ENCODE results near the gene AK1. TPM values are rescaled to one million over a fixed set of nuclear protein-coding genes. Genes with fewer than 3 reads are reported as not detected.

Gene AK1
- total and polyA plus RNA-seq, 9 of the 15 experiments (the other 6 are each of a cell fraction or from before 2014, with no cell fraction given) = 10.1 to 71.8 (median 39.0) TPM

GRCh38 chr9:127828262-127829031, 49.0 kb downstream of the AK1 start (continued):
- TF ChIP-seq ZNF407 (IDR thresholded peaks at IDR 0.05; ENCODE audit: low read depth) = no peak
- no peak for TF ChIP-seq ZNF780A (CRISPR knock-in tag; IDR thresholded peaks at IDR 0.05)
- 0 out of 2 replicates have a peak, but pooled peaks have one; percentile 42 for TF ChIP-seq KLF13 (tag; IDR thresholded peaks at IDR 0.05; ENCODE audit: borderline replicate concordance, low read depth)
- TF ChIP-seq ZBTB11 (CRISPR knock-in tag; IDR thresholded peaks at IDR 0.05) = 0 out of 6 replicates have a peak, but pooled peaks of 1 of the 3 experiments have one; percentile 46
- no peak for TF ChIP-seq FOXM1 (IDR thresholded peaks at IDR 0.05; ENCODE audit: low read depth)
- peak; percentile 44; the same call in 1 of the 2 replicates for TF ChIP-seq FOXM1 (CRISPR knock-in tag; IDR thresholded peaks at IDR 0.05; ENCODE audit: low read depth)
- TF ChIP-seq TRIM24 (IDR thresholded peaks at IDR 0.05) = peak in 1 of 2 experiments; percentile 25; a peak in 1 of 4 replicates
- peak; percentile 52 for TF ChIP-seq ZNF311 (CRISPR knock-in tag; IDR thresholded peaks at IDR 0.05)
- peak; percentile 67 for TF ChIP-seq CXXC5 (CRISPR knock-in tag; IDR thresholded peaks at IDR 0.05)
- TF ChIP-seq SMARCE1 (IDR thresholded peaks at IDR 0.05) = peak; percentile 67
- TF ChIP-seq GABPA (tag; conservative IDR thresholded peaks at IDR 0.05; ENCODE audit: low read depth) = peak; percentile 60
- 0 out of 2 replicates have a peak, but pooled peaks have one; percentile 28 for TF ChIP-seq NR1H2 (CRISPR knock-in tag; IDR thresholded peaks at IDR 0.05)
- TF ChIP-seq ASH1L (IDR thresholded peaks at IDR 0.05; ENCODE audit: borderline replicate concordance, low read depth, partially characterized antibody) = no peak
- TF ChIP-seq, protein P1, sequence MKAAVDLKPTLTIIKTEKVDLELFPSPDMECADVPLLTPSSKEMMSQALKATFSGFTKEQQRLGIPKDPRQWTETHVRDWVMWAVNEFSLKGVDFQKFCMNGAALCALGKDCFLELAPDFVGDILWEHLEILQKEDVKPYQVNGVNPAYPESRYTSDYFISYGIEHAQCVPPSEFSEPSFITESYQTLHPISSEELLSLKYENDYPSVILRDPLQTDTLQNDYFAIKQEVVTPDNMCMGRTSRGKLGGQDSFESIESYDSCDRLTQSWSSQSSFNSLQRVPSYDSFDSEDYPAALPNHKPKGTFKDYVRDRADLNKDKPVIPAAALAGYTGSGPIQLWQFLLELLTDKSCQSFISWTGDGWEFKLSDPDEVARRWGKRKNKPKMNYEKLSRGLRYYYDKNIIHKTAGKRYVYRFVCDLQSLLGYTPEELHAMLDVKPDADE (conservative IDR thresholded peaks at IDR 0.05; ENCODE audit: control insufficient read depth, low read depth, low read length) = 0 out of 2 replicates have a peak, but pooled peaks have one; percentile 59
